Naive B cell (primary cell): ENCODE measurements around the gene TUBA4A. TPM values are rescaled to one million over a fixed set of nuclear protein-coding genes. Genes with fewer than 3 reads are reported as not detected.
"Not testable (repeated sequence)": the region's sequence is repeated elsewhere in the genome, so short reads cannot be mapped to it uniquely, and the experiment has no call there.

ENCODE experiments used
- ATAC-seq, 2 donors: fragments of 150-1000 bp; cut with Tn5 transposase; 2 replicates each; pipeline ENCODE4 v1.10.0; 2021; ENCODE audit warnings: low read depth in 2 of 2, mild to moderate bottlenecking in 2 of 2, moderate library complexity in 2 of 2
- DNase-seq: peaks from one replicate; pipeline ENCODE4 v3.0.0; 2022
- H3K27ac Mint-ChIP-seq, 6 donors: one replicate each; pipeline ENCODE4 v1.8.0; 2020 to 2022; ENCODE audit warnings: mild to moderate bottlenecking in 6 of 6, mixed read lengths in 6 of 6, moderate library complexity in 5 of 6, inconsistent platforms in 2 of 6
- H3K27me3 Mint-ChIP-seq, 3 donors: one replicate each; pipeline ENCODE4 v1.8.0; 2021 to 2022; ENCODE audit warnings: mixed read lengths in 3 of 3, mild to moderate bottlenecking in 1 of 3
- H3K36me3 Mint-ChIP-seq, 2 donors: one replicate each; pipeline ENCODE4 v1.8.0; 2020 to 2022; ENCODE audit warnings: mixed read lengths in 2 of 2, inconsistent platforms in 1 of 2, mild to moderate bottlenecking in 1 of 2
- H3K4me1 Mint-ChIP-seq, 3 donors: one replicate each; pipeline ENCODE4 v1.8.0; 2020 to 2022; ENCODE audit warnings: mixed read lengths in 3 of 3, inconsistent platforms in 1 of 3, mild to moderate bottlenecking in 1 of 3, moderate library complexity in 1 of 3
- H3K4me3 Mint-ChIP-seq, 8 donors: one replicate each; pipeline ENCODE4 v1.8.0; 2020 to 2022; ENCODE audit warnings: mild to moderate bottlenecking in 8 of 8, mixed read lengths in 8 of 8, moderate library complexity in 8 of 8, inconsistent platforms in 2 of 8
- H3K9me3 Mint-ChIP-seq, 7 donors: one replicate each; pipeline ENCODE4 v1.8.0; 2020 to 2022; ENCODE audit warnings: mixed read lengths in 7 of 7, mild to moderate bottlenecking in 5 of 7, inconsistent platforms in 2 of 7, moderate library complexity in 1 of 7
- polyA plus RNA-seq, 6 donors: library from polyadenylated mRNA; unstranded; fragments of 300-500 nt; fragmentation: Illumina TruSeq; gene quantifications; one replicate each; pipeline ENCODE4 v1.2.3, GENCODE V29; 2021; ENCODE audit warnings: low read depth in 6 of 6

TUBA4A gene
- polyA plus RNA-seq, 6 donors from 2014 or later, result 129 to 165 (median 149) TPM

DNA sequence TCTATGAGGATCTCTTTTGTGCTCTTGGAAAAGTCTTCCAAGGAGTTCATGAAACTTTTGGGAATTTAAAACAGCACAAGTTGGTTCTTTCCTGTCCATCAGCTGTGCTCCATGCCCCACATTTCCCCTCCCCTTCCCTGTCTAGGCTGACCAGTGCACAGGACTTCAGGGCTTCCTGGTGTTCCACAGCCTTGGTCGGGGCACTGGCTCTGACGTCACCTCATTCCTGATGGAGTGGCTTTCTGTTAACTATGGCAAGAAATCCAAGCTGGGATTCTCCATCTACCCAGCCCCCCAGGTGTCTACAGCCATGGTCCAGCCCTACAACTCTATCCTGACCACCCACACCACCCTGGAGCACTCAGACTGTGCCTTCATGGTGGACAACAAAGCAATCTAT lies 17.3 kb upstream of the TUBA4A start:
- ATAC-seq (no peak), DNase-seq (no peak)
- Mint-ChIP-seq H3K4me1 (no peaks in the 10 kb centered on the region), H3K36me3 (no peaks in the 10 kb centered on the region), H3K27me3 (no peaks in the 10 kb centered on the region), H3K4me3 (no peak overlapping the region), H3K27ac (no peak overlapping the region), H3K9me3 (no peaks in the 10 kb centered on the region)

DNA sequence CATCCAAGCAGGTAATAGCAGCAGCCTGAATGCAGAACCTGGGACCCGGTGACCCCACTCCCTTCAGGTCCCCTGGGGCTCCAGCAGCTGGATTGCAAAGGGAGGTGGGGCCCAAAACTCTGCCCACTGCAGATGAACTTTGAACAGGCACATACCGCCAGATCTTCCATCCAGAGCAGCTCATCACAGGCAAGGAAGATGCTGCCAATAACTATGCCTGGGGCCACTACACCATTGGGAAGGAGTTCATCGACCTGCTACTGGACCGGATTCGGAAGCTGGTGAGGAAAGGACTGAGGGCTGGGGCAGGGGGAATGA lies 16.3 kb upstream of the TUBA4A start:
- H3K27me3 Mint-ChIP-seq, result no peaks in the 10 kb centered on the region
- no peaks in the 10 kb centered on the region for H3K9me3 Mint-ChIP-seq
- no peaks in the 10 kb centered on the region for H3K4me1 Mint-ChIP-seq
- H3K36me3 Mint-ChIP-seq, result no peaks in the 10 kb centered on the region
- ATAC-seq (no peak), DNase-seq (no peak)
- no peak overlapping the region for H3K27ac Mint-ChIP-seq
- H3K4me3 Mint-ChIP-seq, result no peak overlapping the region

DNA sequence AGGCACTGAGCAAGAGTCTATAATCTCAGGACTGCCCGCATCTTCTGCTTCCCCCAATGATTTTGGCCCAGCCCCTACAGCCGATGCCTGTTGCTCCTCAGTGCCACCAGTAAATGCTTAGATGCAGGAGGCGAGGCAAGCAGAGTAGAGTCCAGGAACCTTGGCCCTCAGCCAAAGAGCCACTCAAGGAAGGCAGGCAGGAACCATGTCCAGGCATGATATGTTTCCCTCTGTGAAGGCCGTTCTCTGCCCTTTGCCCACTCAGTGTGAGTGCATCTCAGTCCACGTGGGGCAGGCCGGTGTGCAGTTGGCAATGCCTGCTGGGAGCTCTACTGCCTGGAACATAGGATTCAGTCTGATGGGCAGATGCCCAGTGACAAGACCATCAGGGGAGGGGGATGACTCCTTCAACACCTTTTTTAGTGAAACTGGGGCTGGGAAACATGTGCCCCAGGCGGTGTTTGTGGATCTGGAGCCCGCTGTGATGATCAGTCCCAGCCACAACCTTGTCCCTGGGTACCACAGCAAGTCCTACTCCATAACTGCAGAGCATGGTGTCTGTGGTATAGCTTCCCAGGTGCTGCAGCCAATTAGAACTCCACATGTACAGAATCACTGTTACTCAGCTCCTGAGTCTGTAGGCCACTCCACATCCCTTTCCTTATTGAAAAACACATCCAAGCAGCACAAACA lies 15.8 kb upstream of the TUBA4A start:
- DNase-seq (no peak), ATAC-seq (no peak)
- H3K9me3 Mint-ChIP-seq, result no peaks in the 10 kb centered on the region
- no peaks in the 10 kb centered on the region for H3K36me3 Mint-ChIP-seq
- H3K4me3 Mint-ChIP-seq, result no peak overlapping the region
- H3K4me1 Mint-ChIP-seq, result no peaks in the 10 kb centered on the region
- no peaks in the 10 kb centered on the region for H3K27me3 Mint-ChIP-seq
- peak overlapping the region in 1 of 6 donors; percentile 68 for H3K27ac Mint-ChIP-seq

DNA sequence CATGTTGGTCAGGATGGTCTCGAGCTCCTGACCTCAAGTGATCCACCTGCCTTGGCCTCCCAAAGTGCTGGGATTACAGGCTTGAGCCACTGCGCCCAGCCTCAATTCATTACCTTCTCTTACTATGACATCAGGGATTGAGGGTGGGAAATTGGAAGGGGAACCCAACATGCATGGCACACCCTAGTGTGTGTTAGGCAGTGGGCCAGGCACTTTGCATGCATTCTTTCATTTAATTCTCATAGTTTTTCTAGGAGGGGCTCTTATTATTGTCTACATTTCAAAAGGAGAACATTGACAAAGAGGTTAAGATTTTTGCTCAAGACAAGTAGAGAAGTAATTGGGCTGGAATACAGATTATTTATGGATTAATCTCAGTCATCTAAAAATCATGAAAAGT lies 14.6 kb upstream of the TUBA4A start:
- DNase-seq (no peak), ATAC-seq (no peak)
- Mint-ChIP-seq H3K4me3 (no peak overlapping the region), H3K27ac (no peak overlapping the region), H3K4me1 (no peaks in the 10 kb centered on the region), H3K36me3 (no peaks in the 10 kb centered on the region), H3K9me3 (no peaks in the 10 kb centered on the region), H3K27me3 (no peaks in the 10 kb centered on the region)

DNA sequence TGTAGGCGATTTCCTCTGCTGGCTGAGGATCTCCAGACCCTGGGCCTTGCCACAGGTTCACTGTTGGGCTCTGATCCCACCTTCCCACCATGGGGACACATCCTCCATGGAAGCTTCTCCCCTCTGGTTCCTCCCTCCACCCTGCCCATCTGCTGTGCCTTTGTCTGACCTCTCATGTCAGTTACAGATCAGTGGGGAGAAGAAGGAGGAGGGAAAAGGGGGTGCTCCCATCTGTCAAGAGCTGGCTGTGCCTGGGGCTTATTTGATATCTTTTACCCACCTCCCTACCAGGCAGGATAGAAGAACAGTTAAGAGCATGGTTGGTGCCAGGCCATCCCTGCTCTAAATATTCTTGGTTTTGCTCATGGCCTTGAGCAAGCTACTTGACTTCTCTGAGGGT lies 13.2 kb upstream of the TUBA4A start:
- no peak for DNase-seq
- Mint-ChIP-seq H3K27ac (no peak overlapping the region), H3K27me3 (peaks cover 0 to 2% (median 0%) of the 10 kb centered on the region in 3 donors), H3K36me3 (no peaks in the 10 kb centered on the region), H3K4me3 (no peak overlapping the region), H3K9me3 (no peaks in the 10 kb centered on the region), H3K4me1 (no peaks in the 10 kb centered on the region)
- no peak for ATAC-seq

DNA sequence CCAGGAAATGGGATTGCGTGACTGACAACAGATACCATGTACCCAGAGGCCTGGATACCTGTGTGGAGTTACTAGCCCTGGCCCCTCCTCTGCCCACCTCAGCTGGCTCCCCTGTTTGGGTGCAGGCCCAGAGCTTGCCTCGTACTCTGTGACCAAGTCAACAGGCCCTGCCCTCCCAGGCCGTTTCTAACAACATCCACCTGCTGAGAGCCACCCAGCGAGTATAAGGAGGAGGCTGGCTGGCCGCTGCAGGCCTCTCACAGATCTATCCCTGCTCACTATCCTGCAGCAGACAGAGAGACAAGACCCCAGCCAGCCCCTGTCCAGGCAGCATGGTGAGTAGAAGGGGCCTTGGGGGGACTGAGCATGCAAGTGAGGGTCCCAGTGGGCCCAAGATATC lies 12.5 kb upstream of the TUBA4A start:
- ATAC-seq, result no peak
- Mint-ChIP-seq H3K27me3 (peaks cover 0 to 5% (median 0%) of the 10 kb centered on the region in 3 donors), H3K9me3 (no peaks in the 10 kb centered on the region), H3K27ac (no peak overlapping the region), H3K4me1 (no peaks in the 10 kb centered on the region), H3K4me3 (no peak overlapping the region), H3K36me3 (no peaks in the 10 kb centered on the region)
- DNase-seq, result no peak

DNA sequence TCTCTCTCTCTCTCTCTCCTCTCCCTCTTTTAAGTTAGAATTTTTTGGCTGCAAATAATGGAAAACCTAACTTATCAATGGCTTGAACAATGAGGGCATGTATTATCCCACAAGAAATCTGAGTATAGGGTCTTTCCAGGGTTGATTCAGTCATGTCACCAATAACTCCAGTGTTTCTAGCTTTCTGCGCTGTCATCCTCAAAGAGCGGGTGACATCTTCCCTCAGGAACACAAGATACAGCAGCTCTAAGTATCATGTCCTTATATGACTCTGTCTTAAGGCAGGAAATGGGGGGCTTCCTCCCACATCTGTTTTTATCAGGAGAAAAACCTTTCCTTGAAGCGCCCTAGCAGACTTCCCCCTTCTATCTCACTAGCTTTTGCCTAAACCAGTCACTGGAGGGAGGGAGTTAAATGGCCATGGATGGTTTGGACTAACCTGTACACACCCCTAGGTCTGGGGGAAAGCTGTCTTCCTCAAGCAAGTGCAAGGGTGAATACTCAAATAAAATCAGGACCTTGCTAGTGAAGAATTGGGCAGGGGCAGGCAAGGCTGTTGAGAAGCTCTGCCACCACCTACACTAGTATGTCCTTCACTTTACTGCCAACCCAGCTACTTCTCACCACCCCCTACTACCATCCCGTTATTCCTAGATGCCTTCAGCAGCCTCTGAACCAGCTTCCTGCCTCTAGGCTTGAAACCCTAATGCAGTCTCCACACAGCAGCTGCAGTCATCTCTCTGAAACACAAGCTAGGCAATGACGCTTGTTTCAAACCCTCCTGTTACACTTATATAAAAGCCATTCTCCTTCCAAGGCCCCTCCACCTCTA lies 7.5 kb upstream of the TUBA4A start:
- Mint-ChIP-seq H3K27ac (no peak overlapping the region), H3K9me3 (peaks cover 0 to 1% (median 0%) of the 10 kb centered on the region in 7 donors), H3K4me1 (no peaks in the 10 kb centered on the region), H3K27me3 (peaks cover 0 to 5% (median 0%) of the 10 kb centered on the region in 3 donors), H3K4me3 (peak overlapping the region in 1 of 8 donors; percentile 43), H3K36me3 (no peaks in the 10 kb centered on the region)
- DNase-seq (no peak), ATAC-seq (no peak)

DNA sequence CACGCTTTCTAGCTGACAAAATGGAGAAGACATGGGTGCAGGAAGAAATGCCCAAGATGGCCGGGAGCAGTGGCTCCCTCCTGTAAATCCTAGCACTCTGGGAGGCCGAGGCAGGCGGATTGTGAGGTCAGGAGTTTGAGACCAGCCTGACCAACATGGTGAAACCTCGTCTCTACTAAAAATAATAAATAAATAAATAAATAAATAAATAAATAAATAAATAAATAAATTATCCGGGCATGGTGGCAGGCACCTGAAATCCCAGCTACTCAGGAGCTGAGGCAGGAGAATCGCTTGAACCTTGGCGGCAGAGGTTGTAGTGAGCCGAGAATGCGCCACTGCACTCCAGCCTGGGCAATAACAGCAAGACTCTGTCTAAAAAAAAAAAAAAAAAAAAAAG lies 5.2 kb upstream of the TUBA4A start:
- H3K27me3 Mint-ChIP-seq, H3K36me3 Mint-ChIP-seq, H3K4me3 Mint-ChIP-seq, H3K27ac Mint-ChIP-seq, ATAC-seq, H3K9me3 Mint-ChIP-seq, DNase-seq: not testable (repeated sequence)
- H3K4me1 Mint-ChIP-seq, result peaks cover 7 to 12% (median 8%) of the 10 kb centered on the region in 3 donors

DNA sequence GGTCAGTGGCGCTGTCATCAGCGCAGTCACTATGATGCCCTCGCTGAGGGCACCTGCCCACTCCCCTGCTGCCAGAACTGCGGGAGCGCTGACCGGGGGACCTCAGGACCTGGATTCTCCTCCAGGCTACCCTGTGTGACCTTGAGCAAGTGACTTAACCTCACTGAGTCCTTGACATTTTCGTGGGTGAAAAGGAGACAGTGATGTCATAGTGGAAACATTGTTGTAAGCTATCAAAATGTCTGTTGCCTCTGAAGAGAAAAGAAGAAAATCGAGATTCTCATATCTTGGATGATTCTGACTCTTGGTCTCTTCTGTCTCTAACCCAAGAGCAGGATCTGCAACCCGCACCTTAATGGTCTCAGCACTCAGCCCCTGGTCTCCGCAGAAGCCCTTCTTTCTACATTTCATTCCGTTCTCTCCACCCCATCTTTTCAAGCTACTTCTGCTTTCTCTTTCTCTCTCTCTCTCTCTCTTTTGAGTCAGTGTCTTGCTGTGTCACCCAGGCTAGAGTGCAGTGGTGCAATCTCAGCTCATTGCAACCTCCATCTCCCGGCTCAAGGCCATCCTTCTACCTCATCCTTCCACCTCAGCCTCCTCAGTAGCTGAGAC lies 978 bp upstream of the TUBA4A start:
- peak; percentile 47 for ATAC-seq
- Mint-ChIP-seq H3K27ac (peak overlapping the region; percentile 85 to 97 (median 91)), H3K9me3 (no peaks in the 10 kb centered on the region), H3K4me3 (peak overlapping the region; percentile 78 to 95 (median 90)), H3K27me3 (no peaks in the 10 kb centered on the region), H3K4me1 (peaks cover 36 to 45% (median 44%) of the 10 kb centered on the region in 3 donors), H3K36me3 (peaks cover 0 to 7% of the 10 kb centered on the region in 2 donors)
- DNase-seq, result peak; percentile 67

DNA sequence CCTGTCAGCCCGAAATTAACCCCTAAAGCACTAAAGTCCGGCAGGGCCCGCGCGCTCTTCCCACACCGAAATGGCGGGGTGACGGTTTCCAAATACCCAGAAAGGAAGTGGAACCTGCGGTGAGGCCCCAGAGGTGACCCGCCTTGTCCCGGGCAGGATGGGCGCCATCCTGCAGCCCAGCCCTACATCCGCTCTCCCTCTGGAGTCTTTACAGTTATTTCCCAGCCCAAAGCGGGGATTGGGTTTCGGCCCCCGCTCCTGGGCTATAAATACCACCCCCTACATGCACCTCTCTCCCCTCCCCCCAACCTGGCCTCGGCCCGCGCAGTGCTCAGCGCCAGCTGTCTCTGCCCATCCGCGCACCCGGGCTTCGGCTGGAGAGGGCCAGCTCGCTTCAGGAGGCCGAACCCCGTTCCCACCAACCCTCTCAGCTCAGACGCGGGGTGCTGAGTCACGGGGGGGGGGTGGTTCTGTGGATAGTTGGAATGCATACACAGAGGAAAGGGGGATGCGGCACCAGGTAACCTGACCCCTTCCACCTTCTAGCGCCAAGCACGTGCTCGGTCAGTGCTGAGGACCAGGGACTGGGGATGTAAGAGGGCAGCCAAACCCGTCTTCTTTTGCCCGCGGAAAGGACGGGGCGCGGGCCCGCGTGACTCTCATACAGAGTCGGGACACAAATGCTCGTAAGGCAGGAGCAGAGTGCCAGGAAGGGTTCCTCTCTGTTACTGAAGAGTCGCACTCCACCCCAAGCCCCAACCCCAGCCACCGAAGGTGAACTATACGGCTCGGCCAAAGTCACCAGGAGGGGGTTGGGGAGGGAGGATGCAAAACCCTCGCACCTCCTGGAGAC lies 592 bp downstream of the TUBA4A start, which contains the start of gene TUBA4B:
Gene TUBA4B, plus strand, starts transcription at position 344 of the 853 bp plus-strand sequence. Its CDS starts 165 bp downstream, at position 509.
- H3K36me3 Mint-ChIP-seq, result peaks cover 0 to 7% of the 10 kb centered on the region in 2 donors

DNA sequence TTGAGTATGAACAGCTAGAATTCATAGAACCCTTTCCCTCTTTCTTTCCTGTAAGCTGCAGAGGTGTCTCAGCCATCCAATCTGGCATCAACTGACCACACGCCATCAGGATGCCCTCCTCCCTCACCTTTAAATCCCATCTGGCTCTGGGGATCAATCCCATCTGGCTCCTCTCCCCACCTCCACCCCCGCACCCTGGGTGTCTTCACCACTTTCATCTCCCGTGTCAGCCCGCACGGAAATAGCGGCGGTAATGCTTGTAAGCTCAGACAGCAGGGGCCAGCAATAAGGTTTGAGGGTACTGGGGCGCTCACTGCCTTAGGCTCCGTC lies 1.2 kb downstream of the TUBA4A start:
- no peak for DNase-seq
- ATAC-seq, result no peak
- Mint-ChIP-seq H3K27me3 (no peaks in the 10 kb centered on the region), H3K4me1 (peaks cover 58 to 66% (median 66%) of the 10 kb centered on the region in 3 donors), H3K9me3 (no peaks in the 10 kb centered on the region), H3K27ac (peak overlapping the region; percentile 74 to 97 (median 88)), H3K36me3 (peaks cover 0 to 7% of the 10 kb centered on the region in 2 donors), H3K4me3 (peak overlapping the region; percentile 78 to 95 (median 90))

More for the DNA sequence above, 592 bp downstream of the TUBA4A start, which contains the start of gene TUBA4B:
- peak within 1 kb of the TSS; percentile 85 to 97 (median 92) for H3K27ac Mint-ChIP-seq
- peak within 1 kb of the TSS; percentile 78 to 95 (median 90) for H3K4me3 Mint-ChIP-seq
- DNase-seq (peak; percentile 50), ATAC-seq (peak; percentile 27 to 32)
- no peaks in the 10 kb centered on the region for H3K27me3 Mint-ChIP-seq
- H3K9me3 Mint-ChIP-seq, result no peaks in the 10 kb centered on the region
- H3K4me1 Mint-ChIP-seq, result peaks cover 52 to 60% (median 60%) of the 10 kb centered on the region in 3 donors

DNA sequence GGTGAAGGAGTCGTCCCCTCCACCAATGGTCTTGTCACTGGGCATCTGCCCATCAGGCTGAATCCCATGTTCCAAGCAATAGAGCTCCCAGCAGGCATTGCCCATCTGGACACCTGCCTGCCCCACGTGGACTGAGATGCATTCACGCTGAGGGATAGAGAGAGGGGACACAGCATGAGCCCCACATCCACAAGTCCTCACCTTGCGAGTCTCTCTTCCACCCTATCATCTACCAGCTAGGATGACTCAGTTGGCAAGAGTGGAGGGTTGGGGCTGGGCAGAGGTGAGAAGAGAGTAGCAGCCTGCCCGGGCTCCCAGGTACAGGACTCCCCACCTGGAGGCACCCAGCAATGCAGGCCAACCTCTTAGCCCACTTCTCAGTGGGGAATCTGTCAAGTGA lies 1.6 kb downstream of the TUBA4A start:
- no peak for ATAC-seq
- Mint-ChIP-seq H3K27me3 (no peaks in the 10 kb centered on the region), H3K36me3 (peaks cover 0 to 7% of the 10 kb centered on the region in 2 donors), H3K27ac (peak overlapping the region in 4 of 6 donors; percentile 12 to 97 (median 84)), H3K4me1 (peaks cover 60 to 71% (median 70%) of the 10 kb centered on the region in 3 donors), H3K4me3 (peak overlapping the region; percentile 78 to 95 (median 90)), H3K9me3 (no peaks in the 10 kb centered on the region)
- DNase-seq, result no peak

DNA sequence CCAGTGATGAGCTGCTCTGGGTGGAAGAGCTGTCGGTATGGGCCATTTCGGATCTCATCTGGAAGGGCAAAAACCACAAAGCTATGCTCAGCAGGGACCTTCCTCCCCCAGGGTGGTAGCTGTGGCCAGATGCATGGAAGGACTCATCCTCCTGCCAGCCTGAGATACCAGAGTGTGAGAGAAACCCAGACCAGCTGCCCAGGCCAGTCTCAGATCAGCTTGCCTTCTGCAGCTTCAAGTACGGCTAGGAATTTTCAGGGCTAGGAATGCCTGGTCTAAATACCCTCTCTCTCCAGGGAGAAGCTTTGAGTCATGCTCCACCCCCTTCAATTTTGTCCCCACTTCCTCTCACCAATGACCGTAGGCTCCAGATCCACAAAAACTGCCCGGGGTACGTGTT lies 2.1 kb downstream of the TUBA4A start:
- Mint-ChIP-seq H3K4me3 (peak overlapping the region; percentile 78 to 95 (median 90)), H3K36me3 (peaks cover 0 to 7% of the 10 kb centered on the region in 2 donors), H3K27ac (peak overlapping the region in 4 of 6 donors; percentile 12 to 97 (median 84)), H3K4me1 (peaks cover 60 to 75% (median 74%) of the 10 kb centered on the region in 3 donors), H3K27me3 (no peaks in the 10 kb centered on the region), H3K9me3 (no peaks in the 10 kb centered on the region)
- ATAC-seq, result no peak
- DNase-seq, result no peak
